Measurements from ENCODE around the gene SEPTIN1.
"Not testable (repeated sequence)": the region's sequence is repeated elsewhere in the genome, so short reads cannot be mapped to it uniquely, and the experiment has no call there.

SEPTIN1 gene

DNA sequence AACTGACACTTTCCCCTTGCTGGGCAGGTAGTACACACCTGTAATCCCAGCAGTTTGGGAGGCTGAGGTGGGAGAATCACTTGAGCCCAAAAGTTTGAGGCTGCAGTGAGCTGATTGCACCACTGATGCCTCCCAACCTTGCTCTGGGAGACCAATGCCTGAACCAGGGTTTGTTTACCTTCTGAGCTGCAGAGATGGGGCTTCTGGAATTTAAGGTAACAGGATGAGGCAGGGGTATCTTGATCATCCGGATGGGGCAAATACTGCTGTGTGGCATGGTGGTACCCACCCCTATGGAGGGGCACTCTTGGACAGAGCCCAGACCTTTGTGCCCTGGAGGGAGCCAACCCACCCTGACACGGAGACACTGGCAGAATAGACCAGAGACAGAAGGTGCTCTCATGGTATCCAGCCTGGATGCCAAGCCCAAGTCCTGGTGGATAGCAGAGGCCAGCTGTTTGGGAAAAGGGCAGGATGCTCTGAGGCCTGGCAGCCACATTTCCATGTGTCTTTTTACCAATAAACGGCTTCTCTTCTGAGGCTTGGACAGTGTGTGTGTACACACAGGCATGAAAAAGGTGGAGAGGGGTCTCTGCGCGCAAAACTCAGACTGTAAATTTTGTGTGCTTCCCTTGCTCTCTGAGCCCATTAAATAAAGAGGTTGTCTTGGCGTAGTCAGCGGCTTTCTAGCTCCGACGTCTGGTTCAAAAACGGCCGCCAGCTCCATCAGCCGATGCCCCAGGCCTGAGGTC lies 17.2 kb upstream of the SEPTIN1 start:
- no peak for DNase-seq

DNA sequence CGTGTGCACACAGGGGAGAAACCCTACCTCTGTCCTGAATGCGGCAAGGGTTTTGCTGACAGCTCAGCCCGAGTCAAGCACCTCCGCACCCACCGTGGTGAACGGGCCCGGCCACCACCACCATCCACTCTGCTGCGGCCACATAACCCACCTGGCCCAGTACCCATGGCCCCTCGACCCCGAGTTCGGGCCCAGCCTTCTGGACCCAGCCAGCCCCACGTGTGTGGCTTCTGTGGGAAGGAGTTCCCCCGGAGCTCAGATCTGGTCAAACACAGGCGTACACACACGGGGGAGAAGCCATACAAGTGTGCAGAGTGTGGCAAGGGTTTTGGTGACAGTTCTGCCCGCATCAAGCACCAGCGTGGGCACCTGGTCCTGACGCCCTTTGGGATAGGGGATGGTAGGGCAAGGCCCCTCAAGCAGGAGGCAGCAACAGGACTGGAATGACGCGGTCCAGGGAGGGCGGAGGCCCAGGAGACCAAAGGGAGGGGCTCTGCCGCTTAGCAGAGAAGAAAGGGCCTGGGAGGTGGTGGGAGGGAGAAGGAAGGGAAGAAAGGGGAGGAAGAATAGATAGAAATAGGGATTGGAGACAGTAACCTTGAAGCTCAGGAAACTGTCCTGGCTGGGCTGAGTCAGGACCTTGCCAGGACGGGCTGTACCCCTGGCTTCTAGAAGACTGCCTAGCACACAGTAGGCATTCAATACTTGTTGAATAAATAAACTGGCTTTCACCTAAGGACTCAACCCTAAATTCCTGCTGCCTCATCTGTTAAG lies 16.5 kb upstream of the SEPTIN1 start:
- DNase-seq = no peak

DNA sequence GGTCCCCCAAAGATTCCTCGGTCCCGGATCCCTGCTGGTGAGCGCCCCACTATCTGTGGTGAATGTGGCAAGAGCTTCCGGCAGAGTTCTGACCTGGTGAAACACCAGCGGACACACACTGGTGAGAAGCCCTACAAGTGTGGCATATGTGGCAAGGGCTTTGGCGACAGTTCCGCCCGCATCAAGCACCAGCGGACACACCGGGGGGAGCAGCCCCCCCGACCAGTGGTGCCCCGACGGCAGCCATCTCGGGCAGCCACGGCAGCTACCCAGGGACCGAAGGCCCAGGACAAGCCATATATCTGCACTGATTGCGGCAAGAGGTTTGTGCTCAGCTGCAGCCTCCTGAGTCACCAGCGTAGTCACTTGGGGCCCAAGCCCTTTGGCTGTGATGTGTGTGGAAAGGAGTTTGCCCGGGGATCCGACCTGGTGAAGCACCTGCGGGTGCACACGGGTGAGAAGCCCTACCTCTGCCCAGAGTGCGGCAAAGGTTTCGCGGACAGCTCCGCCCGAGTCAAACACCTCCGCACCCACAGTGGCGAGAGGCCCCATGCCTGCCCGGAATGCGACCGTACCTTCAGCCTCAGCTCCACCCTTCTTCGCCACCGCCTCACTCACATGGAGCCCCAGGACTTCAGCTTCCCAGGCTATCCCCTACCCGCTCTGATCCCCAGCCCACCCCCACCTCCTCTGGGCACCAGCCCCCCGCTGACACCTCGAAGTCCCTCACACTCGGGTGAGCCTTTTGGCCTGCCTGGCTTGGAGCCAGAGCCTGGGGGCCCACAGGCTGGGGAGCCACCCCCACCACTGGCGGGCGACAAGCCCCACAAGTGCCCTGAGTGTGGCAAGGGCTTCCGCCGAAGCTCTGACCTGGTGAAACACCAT lies 15.7 kb upstream of the SEPTIN1 start:
- DNase-seq = no peak

DNA sequence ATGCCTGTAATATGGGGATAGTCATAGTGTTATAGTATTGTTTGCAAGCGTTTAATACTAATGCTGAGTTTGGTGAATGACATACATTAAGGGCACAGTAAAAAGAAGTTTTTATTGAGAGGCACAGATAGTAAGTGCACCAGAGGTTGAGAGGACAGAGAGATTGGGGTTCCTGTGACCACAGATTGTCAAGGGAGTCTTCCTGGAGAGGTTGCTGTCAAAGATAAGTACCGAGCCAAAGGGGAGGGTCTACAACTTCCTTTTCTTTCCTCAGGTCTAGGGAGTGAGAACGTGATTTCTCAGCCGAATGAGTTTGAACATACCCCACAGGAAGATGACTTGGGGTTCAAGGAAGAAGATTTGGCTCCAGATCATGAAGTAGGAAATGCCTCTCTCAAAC lies 14.7 kb upstream of the SEPTIN1 start:
- no peak for DNase-seq

DNA sequence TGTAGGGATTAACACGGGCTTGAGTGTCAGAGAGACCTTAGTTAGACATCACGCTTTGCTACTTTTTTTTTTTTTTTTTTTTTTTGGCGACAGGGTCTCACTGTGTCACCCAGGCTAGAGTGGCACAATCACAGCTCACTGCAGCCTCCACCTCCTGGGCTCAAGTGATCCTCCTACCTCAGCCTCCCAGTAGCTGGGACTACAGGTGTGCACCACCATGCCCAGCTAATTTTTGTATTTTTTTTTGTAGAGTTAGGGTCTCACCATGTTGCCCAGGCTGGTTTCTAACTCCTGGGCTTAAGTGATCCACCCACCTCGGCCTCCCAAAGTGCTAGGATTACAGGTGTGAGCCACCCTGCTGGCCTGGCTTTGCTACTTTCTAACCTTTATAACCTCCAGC lies 14.3 kb upstream of the SEPTIN1 start:
- DNase-seq = not testable (repeated sequence)

DNA sequence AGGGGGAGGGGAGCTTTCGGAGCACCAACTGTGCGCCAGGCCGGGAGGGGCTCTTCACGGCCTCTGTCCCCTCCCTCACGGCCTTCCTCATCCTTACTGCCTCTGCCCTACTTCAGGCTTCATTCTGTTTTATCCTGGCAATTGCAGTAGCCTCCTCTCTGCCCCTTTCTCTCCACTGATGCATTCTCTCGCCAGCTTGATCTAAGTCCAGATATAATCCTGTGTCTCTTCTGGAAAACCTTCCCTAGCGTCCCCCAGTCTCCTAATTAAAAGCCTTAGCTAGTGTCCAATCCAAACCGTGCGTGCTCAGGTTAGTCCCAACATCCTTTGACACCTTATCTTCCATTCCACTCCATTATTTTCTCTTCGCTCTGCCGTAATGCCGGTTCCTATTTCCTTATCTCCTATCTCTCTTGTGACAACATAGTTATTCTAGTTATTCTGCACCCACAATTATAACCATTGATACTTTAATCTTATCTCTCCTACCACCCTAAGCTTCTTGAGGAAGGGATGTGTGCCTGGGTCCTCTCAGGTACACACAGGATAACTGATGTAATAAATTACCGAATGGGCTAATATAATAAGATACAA lies 13.7 kb upstream of the SEPTIN1 start:
- DNase-seq = no peak

DNA sequence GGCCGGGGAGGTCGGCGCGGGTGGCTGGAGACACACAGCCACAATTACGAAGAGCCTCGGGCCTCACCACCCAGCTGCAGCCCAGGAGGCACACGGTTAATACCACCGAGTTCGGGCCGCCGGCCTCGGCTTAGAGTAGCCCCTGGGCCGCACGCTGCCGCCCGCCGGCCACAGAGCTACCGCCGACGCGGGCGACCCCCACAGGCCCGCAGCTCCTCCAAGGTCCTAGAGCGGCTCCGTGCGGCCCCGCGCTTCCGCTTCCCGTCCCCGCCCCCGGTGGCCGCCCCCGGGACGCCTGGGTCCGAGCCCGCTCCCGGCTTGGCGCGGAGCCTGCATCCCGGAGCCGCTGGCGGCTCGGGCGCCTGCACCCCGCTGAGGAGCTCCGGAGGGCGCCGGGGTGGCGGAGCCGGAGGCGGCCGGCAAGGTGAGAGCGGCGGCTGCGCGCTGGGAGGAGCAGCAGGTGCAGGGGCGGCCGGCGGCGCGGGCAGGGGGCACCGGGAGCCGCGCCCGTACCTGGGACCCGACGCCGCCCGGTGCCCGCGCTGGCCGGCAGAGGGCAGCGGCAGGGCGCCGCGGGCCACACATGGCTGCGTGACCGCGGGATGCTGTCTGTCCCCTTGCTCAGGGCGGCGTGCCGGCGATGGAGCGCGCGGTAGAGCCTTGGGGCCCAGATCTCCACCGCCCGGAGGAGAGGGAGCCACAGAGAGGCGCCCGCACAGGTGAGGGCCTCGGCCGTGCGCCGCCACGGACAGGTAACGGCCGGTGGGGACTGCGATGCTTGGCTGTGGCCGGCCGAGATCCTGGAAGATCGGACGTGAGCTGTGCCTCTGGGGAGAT lies 13.0 kb upstream of the SEPTIN1 start, which contains the start of gene ZNF48:
Gene ZNF48, plus strand, starts transcription at position 266 of the 837 bp plus-strand sequence. Its CDS starts 375 bp downstream, at position 641.
- DNase-seq = peak; percentile 62

DNA sequence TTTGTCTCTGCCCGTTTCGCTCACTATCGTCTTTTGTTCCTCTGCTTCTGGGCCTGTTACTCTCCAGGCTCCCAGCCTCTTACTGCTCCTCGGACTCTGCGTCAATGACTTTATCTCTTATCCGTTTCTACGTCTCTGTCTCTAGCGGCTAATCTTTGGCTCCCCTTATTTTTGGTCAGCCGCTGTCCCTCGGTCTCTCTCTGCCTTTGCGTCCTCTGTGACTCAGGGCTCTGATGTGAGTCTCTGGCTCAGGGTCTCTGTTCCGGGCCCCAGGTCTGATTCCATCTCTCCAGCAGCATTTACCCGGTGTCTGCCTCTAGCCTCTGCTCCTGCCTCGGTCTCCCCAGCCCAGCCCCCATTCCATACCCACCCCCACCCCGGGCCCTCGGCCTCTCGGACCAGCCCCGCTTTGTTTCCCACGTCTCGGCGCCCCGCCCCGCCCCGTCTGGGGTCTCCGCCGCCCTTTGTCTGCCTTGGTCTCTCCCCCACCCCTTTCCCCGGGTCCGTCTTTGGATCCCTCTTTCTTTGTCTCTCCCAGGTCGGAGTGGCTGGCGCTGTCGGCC lies 12.3 kb upstream of the SEPTIN1 start:
- DNase-seq = no peak

DNA sequence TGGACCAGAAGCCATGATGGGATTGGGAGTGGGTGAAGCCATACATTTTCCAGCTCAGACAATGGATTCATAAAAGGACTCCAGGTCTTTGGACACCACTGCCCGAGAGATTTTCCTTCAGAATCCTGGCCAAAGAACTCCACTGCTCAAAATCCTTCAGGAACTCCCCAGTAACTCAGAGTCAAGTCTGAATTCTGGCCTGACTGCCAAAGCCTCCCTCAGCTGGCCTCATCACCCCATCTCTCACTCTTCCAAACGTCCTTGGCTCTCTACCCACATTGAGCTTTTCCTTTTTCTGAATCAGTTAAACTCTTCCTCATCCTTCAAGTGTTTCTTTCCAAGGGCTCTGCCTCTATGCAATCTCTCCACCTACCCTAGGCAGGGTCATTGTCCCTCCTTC lies 1.2 kb upstream of the SEPTIN1 start:
- DNase-seq = no peak

DNA sequence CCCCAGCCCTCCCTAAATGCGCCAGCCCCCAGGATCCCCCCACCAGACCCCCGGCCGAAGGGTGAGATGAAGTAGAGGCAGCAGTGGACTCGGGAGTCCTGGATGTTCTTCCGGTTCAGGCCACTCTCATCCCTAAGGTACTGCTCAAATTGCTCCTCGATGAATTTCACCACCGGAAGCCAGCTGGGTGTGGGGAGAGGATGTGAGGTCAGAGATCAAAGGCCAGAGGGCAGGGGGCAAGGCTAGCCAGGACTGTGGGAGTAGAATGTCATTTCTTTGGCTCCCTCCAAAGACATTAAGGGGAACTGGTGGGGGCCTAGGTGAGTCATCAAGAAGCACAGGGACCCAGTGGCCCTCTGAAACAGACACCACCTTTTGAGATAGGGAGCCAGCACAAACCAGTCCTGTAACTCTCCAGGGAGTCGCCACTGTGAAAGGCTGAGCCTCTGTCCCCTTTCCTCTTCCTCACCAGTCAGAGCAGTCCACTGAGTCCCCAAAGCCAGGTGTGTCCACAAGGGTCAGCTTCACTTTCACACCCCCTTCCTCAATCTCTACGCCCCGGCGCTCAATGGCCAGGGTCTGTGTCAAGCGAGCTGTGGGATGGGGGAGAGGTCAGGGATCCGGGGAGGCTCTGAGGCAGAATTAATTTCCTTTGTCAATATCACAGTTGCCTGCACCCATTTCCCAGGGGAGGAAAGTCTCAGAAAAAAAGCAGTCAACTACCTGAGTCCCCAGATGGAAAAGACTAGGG lies 895 bp downstream of the SEPTIN1 start:
- peak; percentile 49 for DNase-seq

DNA sequence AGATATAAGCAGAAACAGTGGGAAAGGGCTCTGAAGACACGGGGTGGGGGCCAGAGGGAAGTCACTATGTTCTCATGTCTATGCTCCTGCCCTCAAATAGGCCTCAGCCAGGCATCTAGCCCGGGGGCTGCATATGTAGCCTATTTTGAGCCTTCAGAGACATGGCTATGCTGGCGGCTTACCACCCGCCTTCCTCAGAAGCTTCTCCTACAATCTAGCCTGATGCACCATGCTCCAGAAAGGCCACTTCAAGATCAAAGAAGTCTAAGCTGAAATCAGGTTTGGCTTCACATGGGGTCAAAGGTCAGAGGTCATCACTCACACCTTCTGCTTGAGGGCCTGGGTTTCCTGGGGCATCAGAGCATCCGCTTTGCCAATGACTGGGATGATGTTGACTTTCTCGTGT lies 1.6 kb downstream of the SEPTIN1 start:
- no peak for DNase-seq

DNA sequence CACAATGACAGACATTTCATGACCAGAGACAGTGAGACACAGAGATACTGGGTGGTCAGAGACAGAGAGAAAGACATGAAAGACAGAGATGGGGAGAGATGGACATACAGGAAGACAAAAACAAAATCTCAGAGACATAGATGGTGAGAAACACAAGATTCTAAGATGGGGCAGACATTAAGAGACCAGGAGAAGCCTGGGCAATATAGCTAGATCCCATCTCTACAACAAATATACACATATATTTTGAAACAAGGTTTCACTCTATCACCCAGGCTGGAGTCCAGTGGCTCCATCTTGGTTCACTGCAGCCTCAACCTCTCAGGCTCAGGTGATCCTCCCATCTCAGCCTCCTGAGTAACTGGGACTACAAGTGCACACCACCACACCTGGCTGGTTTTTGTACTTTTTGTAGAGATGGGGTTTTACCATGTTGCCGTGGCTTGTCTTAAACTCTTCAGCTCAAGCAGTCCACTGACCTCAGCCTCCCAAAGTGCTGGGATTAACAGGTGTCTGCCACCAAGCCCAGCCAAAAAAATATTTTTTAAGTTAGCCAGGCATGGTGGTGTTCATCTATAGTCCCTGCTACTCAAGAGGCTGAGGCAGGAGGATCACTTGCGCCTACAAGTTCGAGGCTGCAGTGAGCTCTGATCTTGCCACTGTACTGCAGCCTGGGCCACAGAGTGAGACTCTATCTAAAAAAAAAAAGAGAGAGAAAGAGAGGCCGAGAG lies 2.1 kb downstream of the SEPTIN1 start:
- DNase-seq = no peak

DNA sequence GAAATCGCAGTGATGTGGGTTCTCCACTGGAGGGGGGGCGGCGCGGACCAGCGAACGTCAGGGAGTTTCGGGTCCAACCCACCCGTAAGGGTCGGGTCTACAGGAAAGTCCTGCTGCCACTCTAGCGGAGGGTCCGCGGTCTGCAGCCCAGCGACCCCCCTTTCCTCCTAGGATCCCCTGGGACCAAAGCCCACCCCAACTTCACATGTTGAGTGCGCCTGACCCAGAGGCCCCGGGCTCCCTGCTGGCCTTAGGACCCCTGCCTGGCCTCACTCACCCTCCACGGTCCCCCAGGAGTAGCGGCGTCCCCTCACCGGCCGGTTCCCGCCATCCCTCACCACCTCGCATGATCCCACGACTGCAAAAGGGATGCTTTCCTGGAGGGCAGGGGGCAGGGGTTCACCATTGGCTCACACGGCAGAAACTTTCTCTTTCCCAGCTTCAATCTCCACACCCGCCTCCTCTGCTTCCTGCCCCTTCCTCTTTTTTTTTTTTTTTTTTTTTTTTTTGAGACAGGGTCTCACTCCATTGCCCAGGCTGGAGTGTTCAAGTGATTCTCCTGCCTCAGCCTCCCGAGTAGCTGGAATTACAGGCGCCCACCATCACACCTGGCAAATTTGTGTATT lies 3.1 kb downstream of the SEPTIN1 start:
- DNase-seq = no peak

DNA sequence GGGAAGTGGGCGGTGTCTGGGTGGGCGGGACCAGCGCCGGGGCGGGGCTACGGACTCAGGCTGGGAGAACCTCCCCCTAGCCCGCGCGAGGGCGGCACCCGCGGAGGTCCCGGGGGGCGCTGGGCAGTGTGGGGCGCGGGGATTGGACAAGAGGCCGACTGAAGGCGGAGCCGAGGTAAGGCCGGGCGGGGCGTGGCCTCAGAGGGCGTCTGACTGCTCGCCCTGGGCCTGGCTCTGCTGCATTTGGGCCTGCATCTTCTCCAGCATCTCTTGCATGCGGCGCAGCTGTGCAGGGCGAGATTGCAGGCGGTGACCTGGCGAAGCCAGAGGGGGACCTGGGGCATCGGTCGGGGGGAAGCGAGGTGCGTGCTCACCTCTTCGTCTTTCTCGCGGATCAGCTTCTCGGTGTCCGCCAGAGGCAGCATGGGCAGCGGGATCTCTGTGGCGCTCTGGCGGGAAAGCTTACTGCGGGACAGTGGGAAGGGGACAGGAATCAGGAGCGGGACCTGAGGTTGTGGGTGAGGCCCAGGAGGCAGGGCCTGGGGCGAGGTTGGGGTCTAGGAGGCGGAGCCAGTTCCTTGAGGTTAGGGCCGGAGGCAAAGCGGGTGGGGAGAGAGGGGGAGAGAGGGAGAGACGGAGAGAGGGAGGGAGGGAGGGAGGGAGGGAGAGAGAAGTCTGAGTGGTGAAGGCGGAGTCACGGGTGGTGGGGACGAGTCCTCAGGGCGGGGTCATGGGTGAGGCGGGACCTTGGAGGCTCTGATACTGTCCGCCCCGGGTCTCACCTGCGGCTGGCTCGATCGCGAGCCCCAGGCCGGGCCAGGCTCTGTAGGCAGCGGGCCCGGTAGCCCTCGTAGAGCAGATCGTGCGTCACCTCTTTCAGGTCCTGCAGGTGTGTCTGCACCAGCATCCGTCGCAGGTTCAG lies 3.9 kb downstream of the SEPTIN1 start:
- peak; percentile 99 for DNase-seq

DNA sequence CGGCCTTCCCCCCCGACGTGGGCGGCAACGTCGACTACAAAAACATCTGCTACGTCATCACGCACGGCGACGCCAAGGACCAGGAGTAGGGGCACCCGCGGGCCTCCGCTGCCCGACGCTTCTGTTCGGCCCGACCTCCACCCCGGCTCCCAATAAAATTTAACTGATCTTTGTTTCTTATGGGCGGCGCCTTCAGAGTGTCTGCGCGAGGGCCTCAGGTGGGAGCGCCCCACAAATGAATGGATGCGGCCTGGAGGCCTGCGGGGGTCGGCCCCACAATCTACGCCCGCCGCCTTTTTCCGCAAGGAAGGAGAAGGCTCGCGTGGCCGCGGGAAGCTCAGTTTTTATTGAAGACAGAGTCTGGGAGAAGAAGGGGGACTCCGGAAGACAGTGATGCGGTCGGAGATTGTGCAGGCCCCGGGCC lies 4.5 kb downstream of the SEPTIN1 start:
- peak; percentile 91 for DNase-seq

DNA sequence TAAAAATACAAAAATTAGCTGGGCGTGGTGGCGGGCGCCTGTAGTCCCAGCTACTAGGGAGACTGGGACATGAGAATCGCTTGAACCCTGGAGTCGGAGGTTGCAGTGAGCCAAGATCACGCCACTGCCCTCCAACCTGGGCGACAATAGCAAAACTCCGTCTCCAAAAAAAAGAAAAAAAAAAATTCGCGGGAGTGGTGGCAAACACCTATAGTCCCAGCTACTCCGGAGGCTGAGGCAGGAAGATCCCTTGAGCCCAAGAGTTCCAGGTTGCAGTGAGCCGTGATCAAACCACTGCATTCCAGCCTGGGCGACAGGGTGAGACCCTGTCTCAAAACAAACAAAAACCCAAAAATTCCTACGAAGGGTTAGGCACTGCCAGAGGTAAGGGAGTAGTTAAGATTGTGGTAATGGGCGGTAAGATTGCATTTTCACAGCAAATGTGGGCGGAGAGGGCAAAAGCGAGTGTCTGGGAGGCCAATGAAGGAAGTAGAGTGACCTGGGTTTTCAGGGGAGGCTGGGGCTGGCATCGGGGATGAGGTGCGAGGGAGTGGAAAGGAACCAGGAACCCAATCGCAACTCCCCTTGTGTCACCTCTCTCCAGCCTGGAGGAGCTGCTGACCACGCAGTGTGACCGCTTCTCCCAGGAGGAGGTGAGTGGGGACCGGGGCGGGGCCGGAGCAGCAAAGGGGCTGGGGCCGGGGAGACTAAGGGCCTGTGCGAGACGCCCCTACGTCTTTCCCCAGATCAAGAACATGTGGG lies 5.1 kb downstream of the SEPTIN1 start:
- DNase-seq = no peak

DNA sequence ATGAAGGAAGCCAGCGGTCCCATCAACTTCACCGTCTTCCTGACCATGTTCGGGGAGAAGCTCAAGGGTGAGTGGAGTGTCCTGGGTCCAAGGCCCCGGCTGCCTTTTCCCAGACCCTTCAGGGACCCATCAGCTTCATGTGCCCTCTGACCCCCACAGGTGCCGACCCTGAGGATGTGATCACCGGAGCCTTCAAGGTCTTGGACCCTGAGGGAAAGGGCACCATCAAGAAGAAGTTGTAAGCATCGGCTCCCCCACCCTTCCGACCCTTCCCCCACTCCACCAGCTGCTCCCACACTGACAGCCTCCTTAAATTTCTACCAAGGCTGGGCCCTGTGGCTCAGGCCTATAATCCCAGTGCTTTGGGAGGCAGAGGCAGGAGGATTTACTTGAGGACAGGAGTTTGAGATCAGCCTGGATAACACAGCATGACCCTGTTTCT lies 5.9 kb downstream of the SEPTIN1 start:
- DNase-seq = no peak

DNA sequence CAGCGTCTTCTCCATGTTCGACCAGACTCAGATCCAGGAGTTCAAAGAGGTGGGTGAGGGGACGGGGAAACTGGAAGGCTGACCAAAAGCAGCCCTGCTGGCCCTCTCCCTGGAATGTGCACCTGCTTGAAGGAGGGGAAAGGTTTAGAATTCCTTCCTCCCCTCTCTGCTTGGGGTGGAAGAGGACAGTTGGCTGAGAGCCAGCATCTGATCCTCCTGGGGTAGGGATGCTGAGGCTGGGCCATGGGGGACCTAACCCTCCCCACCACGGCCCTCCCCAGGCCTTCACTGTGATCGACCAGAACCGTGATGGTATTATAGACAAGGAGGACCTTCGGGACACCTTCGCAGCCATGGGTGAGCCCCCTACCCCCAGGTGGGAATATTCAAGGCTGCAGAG lies 6.5 kb downstream of the SEPTIN1 start:
- no peak for DNase-seq

Data from CD4-positive, alpha-beta T cell treated with Interleukin-10 for 1 hour (primary cell).